BLaER1 treated with 17β-estradiol and CSF1 and Interleukin-3, amounts not matched to agents 10 nM and 100 nM (cell line): ENCODE results near the gene UVSSA.
"Not testable (repeated sequence)": the region's sequence is repeated elsewhere in the genome, so short reads cannot be mapped to it uniquely, and the experiment has no call there.

Source experiments
- H3K27ac ChIP-seq, 11 experiments: shearing (Covaris generic); formaldehyde crosslinking; 2 replicates each; pipeline ENCODE4 v1.8.1; 2022
- H3K27me3 ChIP-seq, 11 experiments: shearing (Covaris generic); formaldehyde crosslinking; 2 replicates each; pipeline ENCODE4 v1.8.1; 2022
- H3K36me3 ChIP-seq, 11 experiments: shearing (Covaris generic); formaldehyde crosslinking; 2 replicates each; pipeline ENCODE4 v1.8.1; 2022
- H3K4me1 ChIP-seq, 10 experiments: shearing (Covaris generic); formaldehyde crosslinking; 2 replicates each; pipeline ENCODE4 v1.8.1; 2022
- H3K4me2 ChIP-seq, 11 experiments: shearing (Covaris generic); formaldehyde crosslinking; 2 replicates each; pipeline ENCODE4 v1.8.1; 2022
- H3K4me3 ChIP-seq, 10 experiments: shearing (Covaris generic); formaldehyde crosslinking; 2 replicates each; pipeline ENCODE4 v1.8.1; 2022
- H3K9ac ChIP-seq, 11 experiments: shearing (Covaris generic); formaldehyde crosslinking; 2 replicates each; pipeline ENCODE4 v1.8.1; 2022
- H3K9me3 ChIP-seq, 11 experiments: shearing (Covaris generic); formaldehyde crosslinking; replicated peaks in 1 of 11; 2 replicates each; pipeline ENCODE4 v1.8.1; 2022
- H4K20me1 ChIP-seq, 11 experiments: shearing (Covaris generic); formaldehyde crosslinking; 2 replicates each; pipeline ENCODE4 v1.8.1; 2022
- Cebpa-rat ChIP-seq, 11 experiments: shearing (Covaris generic); IDR thresholded peaks; 2 replicates each; pipeline ENCODE4 v1.8.1; 2022

The UVSSA gene

GRCh38 chr4:1427010-1427409, 80.0 kb downstream of the UVSSA start:
- no peaks in the 10 kb centered on the region for H3K27me3 ChIP-seq
- no peak for TF ChIP-seq Cebpa-rat (IDR thresholded peaks at IDR 0.05)

GRCh38 chr4:1443688-1444172, 96.7 kb downstream of the UVSSA start:
- not testable (repeated sequence) for H3K36me3 ChIP-seq, H3K4me3 ChIP-seq

More at GRCh38 chr4:1427010-1427409, 80.0 kb downstream of the UVSSA start:
- Histone ChIP-seq H3K4me2 (no peak overlapping the region), H3K9me3 (no peaks in the 10 kb centered on the region), H3K4me3 (no peak overlapping the region), H3K4me1 (no peaks in the 10 kb centered on the region), H3K9ac (no peak overlapping the region), H4K20me1 (no peaks in the 10 kb centered on the region), H3K36me3 (no peaks in the 10 kb centered on the region), H3K27ac (no peak overlapping the region)

More at GRCh38 chr4:1443688-1444172, 96.7 kb downstream of the UVSSA start:
- H3K4me1 ChIP-seq, H3K9ac ChIP-seq, H3K27me3 ChIP-seq, H3K27ac ChIP-seq, H3K9me3 ChIP-seq, H4K20me1 ChIP-seq: not testable (repeated sequence)
- H3K4me2 ChIP-seq, result peak overlapping the region in 1 of 11 experiments; percentile 10; a peak in 1 of 22 replicates
